Neuron (in vitro differentiated cells): ENCODE data around the gene POLD1.
"Not testable (repeated sequence)": the region's sequence is repeated elsewhere in the genome, so short reads cannot be mapped to it uniquely, and the experiment has no call there.

Source experiments
- H2AFZ ChIP-seq: one replicate; pipeline ENCODE4 v1.6.1; 2013; ENCODE audit warnings: low read depth, mild to moderate bottlenecking, inconsistent platforms, low read length, moderate library complexity
- H3K27me3 ChIP-seq: one replicate; pipeline ENCODE4 v1.6.1; 2013; ENCODE audit warnings: low read length; ENCODE audit not compliant: insufficient read depth
- H3K36me3 ChIP-seq: one replicate; pipeline ENCODE4 v1.6.1; 2013; ENCODE audit warnings: low read length; ENCODE audit not compliant: insufficient read depth
- H3K4me1 ChIP-seq: one replicate; pipeline ENCODE4 v1.6.1; 2013; ENCODE audit warnings: low read length; ENCODE audit not compliant: insufficient read depth
- H3K4me3 ChIP-seq: 2 replicates; pipeline ENCODE4 v1.5.1; 2013; ENCODE audit warnings: mild to moderate bottlenecking, low read length, moderate library complexity
- H3K9me3 ChIP-seq: one replicate; pipeline ENCODE4 v1.6.1; 2013; ENCODE audit warnings: low read length

POLD1 gene

DNA sequence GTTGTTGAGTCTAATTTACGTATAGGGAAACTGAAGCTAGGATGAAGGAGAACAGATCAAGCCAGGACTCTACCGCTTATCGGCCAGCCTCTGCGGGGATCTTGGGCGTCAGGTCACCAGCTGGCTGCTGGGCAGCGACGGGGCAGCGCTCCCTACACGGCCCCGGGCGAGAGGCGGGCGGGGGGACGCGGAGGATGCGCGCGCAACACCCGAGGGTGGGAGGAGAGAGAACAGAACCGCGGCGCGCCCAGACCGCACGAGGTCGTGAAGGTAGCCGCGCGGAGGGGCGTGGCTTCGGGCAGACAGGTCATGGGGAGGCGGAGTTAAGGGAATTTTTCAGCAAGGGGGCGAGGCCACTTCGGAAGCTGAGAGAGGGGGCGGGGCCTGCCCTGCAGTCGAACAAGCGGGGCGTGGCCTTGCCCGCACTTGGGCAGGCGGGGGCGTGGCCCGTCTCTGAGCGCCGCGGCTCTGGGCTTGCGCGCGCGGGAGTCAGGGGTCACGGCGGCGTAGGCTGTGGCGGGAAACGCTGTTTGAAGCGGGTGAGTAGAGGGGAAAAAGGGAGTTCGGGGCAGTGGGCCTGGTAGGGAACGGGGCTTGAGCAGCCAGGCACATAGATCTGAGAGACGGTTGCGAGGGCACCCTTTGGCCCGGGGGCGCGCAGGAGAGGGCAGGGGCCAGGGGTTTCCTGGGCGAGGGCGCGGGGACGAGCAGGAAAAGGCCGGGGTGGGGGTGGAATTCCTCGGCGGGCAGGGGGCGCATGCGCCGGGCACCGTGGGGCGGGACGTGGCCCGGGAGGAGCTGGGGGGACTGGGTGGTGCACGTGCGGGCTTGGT is at the start of gene POLD1:
Gene POLD1 (plus strand): TSS at position 496 of the 833 bp plus-strand sequence. CDS start 14,505 bp downstream, outside the sequence.
- peaks cover 50% of the 10 kb centered on the region for H3K36me3 ChIP-seq
- H3K4me1 ChIP-seq, result peaks cover 18% of the 10 kb centered on the region
- peak within 1 kb of the TSS; percentile 35 for H2AFZ ChIP-seq
- no peaks in the 10 kb centered on the region for H3K27me3 ChIP-seq
- H3K4me3 ChIP-seq, result peak within 1 kb of the TSS; percentile 73
- no peaks in the 10 kb centered on the region for H3K9me3 ChIP-seq

DNA sequence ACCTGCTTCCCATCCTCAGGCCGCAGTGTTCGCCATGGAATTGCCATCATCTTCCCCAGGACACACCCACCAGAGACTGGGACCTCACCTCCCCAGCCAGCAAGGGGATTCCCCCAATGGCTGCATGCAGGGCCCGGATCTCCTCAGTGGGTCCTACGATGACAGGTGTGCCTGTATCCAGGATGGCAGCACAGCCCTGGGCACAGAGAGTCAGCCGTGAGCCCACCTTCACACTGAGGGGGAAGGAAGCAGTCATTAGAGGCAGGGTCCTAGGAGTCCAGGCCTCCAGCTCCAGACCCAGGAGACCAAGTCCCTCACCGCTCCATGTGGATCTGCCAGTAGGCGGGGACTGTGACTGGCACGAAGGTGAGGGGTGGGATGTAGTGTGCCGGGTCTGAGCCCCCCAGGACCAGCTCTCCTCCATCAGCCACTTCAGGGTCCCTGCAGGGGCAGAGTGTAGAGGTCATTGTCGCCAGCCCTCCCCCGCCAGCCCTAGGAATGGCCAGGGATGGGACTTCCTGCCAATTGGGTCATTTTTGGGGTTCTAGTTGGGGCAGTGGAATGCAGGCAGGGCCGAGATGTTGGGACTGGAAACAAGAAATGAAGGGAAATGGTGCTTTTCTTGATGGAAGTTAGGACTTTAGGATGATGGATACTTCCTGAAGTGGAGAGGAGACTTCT is 49.3 kb upstream of the POLD1 start:
- Histone ChIP-seq H3K36me3 (peaks cover 6% of the 10 kb centered on the region), H3K27me3 (no peaks in the 10 kb centered on the region), H3K9me3 (peaks cover 13% of the 10 kb centered on the region), H3K4me3 (no peak overlapping the region), H3K4me1 (peaks cover 4% of the 10 kb centered on the region), H2AFZ (no peak overlapping the region)

DNA sequence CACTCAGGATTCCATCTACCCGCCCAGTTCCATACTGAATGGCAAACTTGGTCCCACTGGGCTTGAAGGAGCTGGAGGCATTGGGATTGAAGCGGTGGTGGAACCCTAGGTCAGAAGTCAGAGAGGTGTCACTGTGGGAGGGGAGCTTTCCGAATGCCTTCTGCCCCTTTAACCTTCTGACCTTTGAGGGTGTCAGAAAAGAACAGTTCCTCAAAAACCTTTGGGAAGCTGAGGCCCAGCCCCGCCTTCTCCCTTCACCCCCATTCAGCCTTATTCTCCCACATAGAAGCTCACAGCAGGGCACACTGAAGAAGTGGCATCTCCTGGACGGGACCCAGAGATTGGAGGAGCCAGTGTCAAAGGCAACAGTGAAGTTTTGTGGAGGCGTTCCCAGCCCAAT is 47.1 kb upstream of the POLD1 start:
- H3K36me3 ChIP-seq, H3K4me3 ChIP-seq, H2AFZ ChIP-seq, H3K27me3 ChIP-seq, H3K4me1 ChIP-seq: not testable (repeated sequence)
- peaks cover 13% of the 10 kb centered on the region for H3K9me3 ChIP-seq

DNA sequence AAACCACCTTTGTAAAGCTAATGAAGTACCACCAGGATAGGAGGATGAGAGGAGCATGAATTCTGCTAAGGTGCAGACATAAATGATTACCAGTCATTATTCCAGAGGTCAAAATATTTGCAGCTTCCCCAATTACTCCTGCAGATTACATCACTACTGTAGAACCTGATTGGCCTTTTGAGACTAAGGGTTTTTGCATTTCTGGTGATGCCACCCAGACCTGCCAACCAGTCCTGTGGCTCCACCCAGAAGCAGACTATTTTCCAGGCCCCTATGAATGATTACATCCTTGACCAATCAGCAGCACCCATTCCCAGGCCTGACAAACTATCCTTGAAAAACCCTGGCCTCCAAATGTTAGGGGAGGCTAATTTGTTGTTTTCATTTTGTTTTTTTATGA is 43.8 kb upstream of the POLD1 start:
- Histone ChIP-seq H3K27me3 (no peaks in the 10 kb centered on the region), H3K9me3 (peaks cover 11% of the 10 kb centered on the region), H3K4me1 (no peaks in the 10 kb centered on the region), H2AFZ (no peak overlapping the region), H3K4me3 (no peak overlapping the region), H3K36me3 (peaks cover 9% of the 10 kb centered on the region)

DNA sequence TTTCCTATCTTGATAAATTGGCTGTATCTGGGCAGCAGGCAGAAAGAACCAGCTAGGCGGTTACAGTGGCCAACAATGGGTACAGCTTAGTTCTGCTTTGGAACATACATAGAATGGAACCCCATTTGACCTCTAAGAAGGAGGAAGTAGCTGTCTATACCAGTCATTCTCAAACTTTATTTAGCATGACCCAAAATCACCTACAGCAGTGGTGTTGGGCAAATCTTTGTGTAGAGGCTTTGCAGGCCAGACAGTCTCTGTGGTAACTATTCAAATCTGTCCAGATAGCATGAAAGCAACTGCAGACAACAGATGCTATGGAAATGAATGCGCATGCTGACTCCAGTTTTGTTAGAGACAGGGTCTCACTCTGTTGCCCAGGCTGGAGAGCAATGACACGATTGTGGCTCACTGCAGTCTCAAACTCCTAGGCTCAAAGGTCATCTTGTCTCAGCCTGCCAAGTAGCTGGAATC is 43.0 kb upstream of the POLD1 start:
- Histone ChIP-seq H2AFZ (no peak overlapping the region), H3K9me3 (peaks cover 11% of the 10 kb centered on the region), H3K27me3 (no peaks in the 10 kb centered on the region), H3K36me3 (peaks cover 9% of the 10 kb centered on the region), H3K4me3 (no peak overlapping the region), H3K4me1 (no peaks in the 10 kb centered on the region)

DNA sequence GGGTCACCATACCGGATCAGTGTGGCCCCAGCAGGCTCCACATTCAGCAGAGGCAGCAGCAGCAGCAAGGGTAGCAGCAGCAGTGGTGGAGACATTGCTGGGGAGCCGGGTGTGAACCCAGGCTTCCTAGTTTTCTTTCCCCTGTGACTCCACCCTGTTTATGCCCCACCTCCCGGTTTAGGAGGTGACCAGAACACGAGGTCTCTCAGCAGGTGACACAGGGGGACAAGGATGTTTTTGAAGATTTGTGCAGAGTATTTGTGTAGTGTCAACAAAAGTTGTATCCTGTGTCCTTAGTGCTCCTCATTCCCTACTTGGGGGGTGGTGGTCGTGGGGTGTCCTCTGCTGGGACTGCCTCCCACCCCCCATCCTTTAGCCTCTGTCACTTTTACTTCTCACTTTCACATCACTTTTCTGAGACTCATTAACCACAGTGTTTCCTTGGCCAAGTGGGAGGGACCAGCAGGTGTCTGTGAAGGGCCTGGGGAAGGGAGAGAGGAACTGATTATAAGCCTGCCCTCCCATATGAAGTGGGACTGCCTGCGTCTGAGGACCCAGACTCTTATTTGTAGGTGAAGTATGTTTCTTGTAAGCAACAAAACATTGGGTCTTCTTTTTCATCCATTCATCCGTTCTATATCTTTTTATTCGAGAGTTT is 39.4 kb upstream of the POLD1 start:
- H3K36me3 ChIP-seq, result peaks cover 4% of the 10 kb centered on the region
- H3K4me3 ChIP-seq, result no peak overlapping the region
- H2AFZ ChIP-seq, result no peak overlapping the region
- no peaks in the 10 kb centered on the region for H3K4me1 ChIP-seq
- peaks cover 8% of the 10 kb centered on the region for H3K9me3 ChIP-seq
- H3K27me3 ChIP-seq, result no peaks in the 10 kb centered on the region

DNA sequence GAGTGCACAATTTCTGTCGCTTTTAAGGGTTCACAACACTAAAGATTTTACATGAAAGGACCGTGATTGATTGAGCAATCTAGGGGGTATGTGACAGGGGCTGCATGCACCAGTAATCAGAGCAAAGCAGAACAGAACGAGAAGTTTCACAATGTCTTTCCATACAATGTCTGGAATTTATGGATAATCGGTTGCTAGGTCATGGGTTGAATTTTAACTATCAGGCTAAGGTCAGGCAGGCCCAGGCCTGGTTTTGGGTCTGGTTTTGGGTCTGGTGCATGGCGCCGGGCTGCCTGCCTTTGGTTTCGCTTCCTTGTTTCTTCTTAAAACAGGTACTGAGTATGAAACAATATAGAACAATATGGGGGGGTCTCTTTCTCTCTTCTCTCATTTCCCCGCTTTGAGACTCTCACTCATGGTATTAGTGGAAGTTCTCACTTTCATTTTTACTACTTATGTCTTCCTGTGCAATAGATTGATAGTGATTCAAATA is 37.0 kb upstream of the POLD1 start:
- not testable (repeated sequence) for H3K9me3 ChIP-seq, H2AFZ ChIP-seq, H3K4me1 ChIP-seq, H3K36me3 ChIP-seq, H3K4me3 ChIP-seq, H3K27me3 ChIP-seq

DNA sequence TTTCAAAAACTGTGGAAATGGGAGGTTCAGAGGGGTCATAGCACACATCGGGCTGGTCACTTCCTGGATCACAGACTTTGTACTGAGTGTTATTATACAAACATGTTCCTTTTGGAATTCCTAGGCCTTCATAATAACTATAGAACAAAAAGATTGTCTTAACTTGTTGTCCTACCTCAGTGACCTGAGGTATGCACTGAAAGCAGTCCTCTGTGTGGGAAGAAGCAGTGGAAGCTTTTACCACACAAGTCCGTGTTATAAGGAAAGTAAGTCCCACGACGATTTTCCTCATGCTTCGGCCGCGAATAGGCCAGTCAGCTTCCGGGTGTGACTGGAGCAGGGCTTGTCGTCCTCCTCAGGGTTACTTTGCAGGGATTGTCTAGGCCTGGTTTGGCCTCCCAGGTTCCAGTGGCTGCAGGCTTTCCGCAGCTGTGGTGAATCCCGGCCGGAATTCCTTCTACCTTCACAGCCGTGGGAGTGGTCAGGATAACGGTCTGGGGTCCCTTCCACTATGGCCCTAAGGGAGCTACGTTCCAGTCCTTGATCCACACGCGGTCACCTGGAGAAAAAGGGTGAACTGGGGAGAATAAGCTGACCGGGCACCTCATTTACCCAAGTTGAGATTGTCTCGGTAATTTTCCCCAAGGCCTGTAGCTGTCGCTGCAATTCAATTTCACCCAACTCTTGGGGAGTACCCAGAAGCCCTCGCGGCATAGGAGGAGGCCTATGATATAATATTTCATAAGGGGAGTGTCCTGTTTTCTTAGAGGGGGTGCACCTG is 34.7 kb upstream of the POLD1 start:
- Histone ChIP-seq H3K4me3 (no peak overlapping the region), H3K4me1 (no peaks in the 10 kb centered on the region), H3K36me3 (peaks cover 4% of the 10 kb centered on the region), H2AFZ (no peak overlapping the region), H3K9me3 (peaks cover 5% of the 10 kb centered on the region), H3K27me3 (no peaks in the 10 kb centered on the region)

DNA sequence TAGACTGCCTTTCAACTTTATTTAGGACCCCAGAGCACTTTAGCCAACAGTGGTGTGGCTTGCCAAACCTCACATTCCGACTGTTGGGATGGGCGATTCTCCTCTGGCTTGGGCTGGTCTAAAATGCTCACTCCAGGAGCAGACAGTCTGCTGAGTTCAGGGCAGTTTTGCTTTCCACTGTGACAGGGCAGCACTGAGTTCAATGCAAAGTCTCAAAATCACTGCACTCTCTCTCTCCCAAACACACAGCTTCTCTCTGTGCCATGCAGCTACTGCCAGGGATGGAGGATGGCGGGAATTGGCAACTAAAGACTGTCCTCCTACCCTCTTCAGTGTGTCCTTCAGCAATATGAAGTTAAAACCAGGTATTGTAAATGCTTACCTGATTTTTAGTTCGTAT is 31.9 kb upstream of the POLD1 start:
- Histone ChIP-seq H2AFZ (no peak overlapping the region), H3K27me3 (no peaks in the 10 kb centered on the region), H3K9me3 (no peaks in the 10 kb centered on the region), H3K4me1 (no peaks in the 10 kb centered on the region), H3K4me3 (no peak overlapping the region), H3K36me3 (no peaks in the 10 kb centered on the region)

DNA sequence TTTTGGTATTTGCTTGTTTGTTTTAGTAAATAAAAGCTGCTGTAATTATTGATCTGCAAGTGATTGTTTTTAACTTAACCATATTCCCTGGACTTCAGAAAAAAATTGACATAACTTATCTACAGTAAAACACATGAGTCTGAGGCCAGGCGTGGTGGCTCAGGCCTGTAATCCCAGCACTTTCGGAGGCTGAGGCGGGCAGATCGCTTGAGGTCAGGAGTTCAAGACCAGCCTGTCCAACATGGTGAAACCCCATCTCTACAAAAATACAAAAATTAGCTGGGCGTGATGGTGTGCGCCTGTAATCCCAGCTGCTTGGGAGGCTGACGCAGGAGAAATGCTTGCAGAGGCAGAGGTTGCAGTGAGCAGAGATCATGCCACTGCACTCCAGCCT is 30.7 kb upstream of the POLD1 start:
- not testable (repeated sequence) for H3K36me3 ChIP-seq, H3K4me1 ChIP-seq

DNA sequence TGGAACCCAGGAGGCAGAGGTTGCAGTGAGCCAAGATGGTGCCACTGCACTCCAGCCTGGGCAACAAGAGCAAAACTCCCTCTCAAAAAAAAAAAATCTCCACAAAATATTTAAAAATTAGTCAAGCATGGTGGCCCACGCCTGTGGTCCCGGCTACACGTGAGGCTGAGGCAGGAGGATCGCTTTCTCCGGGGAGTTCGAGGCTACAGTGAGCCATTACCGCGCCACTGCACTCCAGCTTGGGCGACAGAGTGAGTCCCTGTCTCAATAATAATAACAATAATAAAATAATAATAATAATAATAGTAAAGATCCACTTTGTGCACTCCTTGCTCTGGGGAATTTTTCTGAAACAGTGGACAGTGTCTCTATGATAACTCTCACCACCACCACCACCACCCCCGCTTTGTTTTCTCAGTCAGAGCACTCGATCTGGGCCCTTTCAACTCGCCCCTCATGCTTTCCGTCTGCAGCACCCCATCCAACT is 27.4 kb upstream of the POLD1 start:
- no peaks in the 10 kb centered on the region for H3K4me1 ChIP-seq
- no peaks in the 10 kb centered on the region for H3K36me3 ChIP-seq
- H3K4me3 ChIP-seq, result no peak overlapping the region
- H3K27me3 ChIP-seq, result no peaks in the 10 kb centered on the region
- H3K9me3 ChIP-seq, result peaks cover 2% of the 10 kb centered on the region
- H2AFZ ChIP-seq, result no peak overlapping the region

More for the DNA sequence above, 30.7 kb upstream of the POLD1 start:
- not testable (repeated sequence) for H3K9me3 ChIP-seq, H2AFZ ChIP-seq, H3K4me3 ChIP-seq, H3K27me3 ChIP-seq

DNA sequence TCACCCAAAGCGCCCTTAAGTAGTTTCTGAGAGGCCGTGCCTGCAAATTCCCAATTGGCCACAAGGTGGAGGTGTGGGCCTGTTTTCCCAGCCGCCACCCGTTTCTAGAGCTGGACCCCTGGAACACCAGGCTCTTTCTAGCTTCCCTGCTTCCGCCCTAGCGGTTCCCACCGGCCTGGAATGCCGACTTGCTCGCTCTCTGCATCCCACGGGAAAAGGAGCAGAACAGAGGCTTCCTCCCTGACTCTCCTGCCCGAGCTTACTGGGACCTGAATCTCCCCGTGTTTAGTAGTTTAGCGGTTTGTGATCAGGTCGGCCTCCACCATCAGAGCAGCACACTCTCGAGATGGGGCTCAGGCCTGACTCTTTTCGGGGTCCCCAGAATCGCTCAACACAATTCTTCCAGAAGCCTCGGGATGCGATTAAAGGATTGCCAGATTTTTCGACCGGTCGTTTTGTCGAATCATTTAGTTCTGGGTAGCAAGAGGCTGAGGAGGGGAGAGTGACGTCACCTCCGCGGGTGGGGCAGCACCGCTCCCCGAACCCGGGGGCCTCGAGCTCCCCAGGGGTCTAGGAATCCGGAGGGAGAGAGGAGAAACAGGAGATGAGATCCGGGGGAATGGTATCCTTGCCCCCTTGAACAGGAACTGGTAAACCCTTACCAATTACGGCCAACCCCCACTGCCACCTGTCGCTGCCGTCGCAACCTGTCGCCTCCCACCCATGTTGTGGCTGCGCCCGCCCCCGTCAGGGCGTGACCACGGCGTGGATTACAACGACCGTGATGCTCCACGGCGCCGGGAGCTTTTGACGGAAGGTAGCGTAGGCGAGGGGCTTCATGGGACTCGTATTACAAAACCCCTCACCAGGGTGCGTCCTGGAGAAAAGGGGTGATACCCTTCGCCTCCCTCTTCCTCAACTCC is 26.7 kb upstream of the POLD1 start:
- no peaks in the 10 kb centered on the region for H3K4me1 ChIP-seq
- H3K27me3 ChIP-seq, result no peaks in the 10 kb centered on the region
- no peak overlapping the region for H3K4me3 ChIP-seq
- peaks cover 2% of the 10 kb centered on the region for H3K9me3 ChIP-seq
- H2AFZ ChIP-seq, result no peak overlapping the region
- no peaks in the 10 kb centered on the region for H3K36me3 ChIP-seq
